NB4 (cell line): ENCODE measurements around the gene NRCAM.

Source experiments
- CTCF ChIP-seq: IDR thresholded peaks from one replicate; pipeline ENCODE4 v1.5.1; 2012; ENCODE audit warnings: low read depth, low read length
- POLR2A ChIP-seq: IDR thresholded peaks from 2 replicates; pipeline ENCODE4 v1.6.1; 2011; ENCODE audit warnings: mild to moderate bottlenecking; ENCODE audit not compliant: insufficient read length; ENCODE audit errors: extremely low read depth

GRCh38 chr7:108251700-108252099 is 204.5 kb downstream of the NRCAM start:
- no peak for TF ChIP-seq POLR2A
- TF ChIP-seq CTCF, result no peak
